H1 (cell line): ENCODE measurements around the gene GSTM2. TPM values are rescaled to one million over a fixed set of nuclear protein-coding genes. Genes with fewer than 3 reads are reported as not detected.

Experiments used
- CTCF ChIA-PET: fragments of 300-600 bp; sonication (Branson Sonifier 250); formaldehyde crosslinking; loops from one replicate; lab custom pipeline; 2021; ENCODE audit not compliant: partially characterized antibody; lab: Charles Lee
- POLR2A ChIA-PET: fragments of 300-600 bp; sonication (Branson Sonifier 250); formaldehyde crosslinking; loops from one replicate; lab custom pipeline; 2021; ENCODE audit warnings: inconsistent platforms; ENCODE audit not compliant: partially characterized antibody; lab: Charles Lee
- DNase-seq, 2 experiments: peaks; one replicate each; pipeline versions ENCODE4 v3.0.0 to v3.0.0-alpha.2; 2010 to 2022; ENCODE audit warnings: low spot score in 2 of 2, low read depth in 1 of 2, mixed read lengths in 1 of 2
- FAIRE-seq: peaks from 2 replicates; lab custom pipeline; 2011; peaks lifted over from hg19 to GRCh38; lab: Jason Lieb, UNC
- H2AFZ ChIP-seq: 2 replicates; pipeline ENCODE4 v1.8.1; 2012; ENCODE audit warnings: low read length, inconsistent platforms
- H2AK5ac ChIP-seq: 2 replicates; pipeline ENCODE4 v1.6.1; 2013; ENCODE audit warnings: low read depth, low read length
- H2BK120ac ChIP-seq: replicated peaks from 2 replicates; pipeline ENCODE3; 2013; ENCODE audit warnings: low read depth, low read length, inconsistent platforms
- H2BK12ac ChIP-seq: 2 replicates; pipeline ENCODE4 v1.6.1; 2013; ENCODE audit warnings: low read depth, low read length
- H2BK15ac ChIP-seq: 2 replicates; pipeline ENCODE4 v1.6.1; 2013; ENCODE audit warnings: low read length
- H2BK20ac ChIP-seq: 2 replicates; pipeline ENCODE4 v1.6.1; 2013; ENCODE audit warnings: low read length
- H2BK5ac ChIP-seq: 2 replicates; pipeline ENCODE4 v1.6.1; 2013; ENCODE audit warnings: low read depth, low read length
- H3K14ac ChIP-seq: 2 replicates; pipeline ENCODE4 v1.6.1; 2013; ENCODE audit warnings: inconsistent platforms; ENCODE audit not compliant: insufficient read length
- H3K18ac ChIP-seq: 2 replicates; pipeline ENCODE4 v1.6.1; 2013; ENCODE audit warnings: low read length; ENCODE audit errors: extremely low read depth
- H3K23ac ChIP-seq: 2 replicates; pipeline ENCODE4 v1.6.1; 2013; ENCODE audit warnings: inconsistent platforms; ENCODE audit not compliant: insufficient read length
- H3K23me2 ChIP-seq: 2 replicates; pipeline ENCODE4 v1.6.1; 2013; ENCODE audit warnings: low read depth, low read length
- H3K27ac ChIP-seq: 2 replicates; pipeline ENCODE4 v1.6.1; 2011; ENCODE audit warnings: low read depth, low read length, inconsistent platforms
- H3K27me3 ChIP-seq, 4 experiments: replicated peaks in 1 of 4; 1 replicate in 1 of 4; 2 replicates in 3 of 4; pipeline versions ENCODE4 v1.6.1 to v1.8.1; 2011 to 2013; ENCODE audit warnings: low read length in 3 of 4, mild to moderate bottlenecking in 3 of 4, inconsistent platforms in 2 of 4, mixed read lengths in 2 of 4, moderate library complexity in 1 of 4; ENCODE audit not compliant: control insufficient read depth in 3 of 4, insufficient read depth in 3 of 4; ENCODE audit errors: extremely low read depth in 1 of 4
- H3K36me3 ChIP-seq, 4 experiments: 2 replicates each; pipeline versions ENCODE4 v1.6.1 to v1.8.1; 2011 to 2013; ENCODE audit warnings: mild to moderate bottlenecking in 4 of 4, low read length in 3 of 4, moderate library complexity in 2 of 4, control low read depth in 1 of 4, inconsistent platforms in 1 of 4; ENCODE audit not compliant: insufficient read depth in 4 of 4, control insufficient read depth in 2 of 4
- H3K4ac ChIP-seq: replicated peaks from 2 replicates; pipeline ENCODE3; 2013; ENCODE audit warnings: low read length, low read depth, mixed read lengths, inconsistent platforms; ENCODE audit not compliant: insufficient read length
- H3K4me1 ChIP-seq, 4 experiments: replicated peaks in 1 of 4; 1 replicate in 1 of 4; 2 replicates in 3 of 4; pipeline versions ENCODE4 v1.6.1 to v1.8.1; 2011 to 2013; ENCODE audit warnings: low read length in 3 of 4, inconsistent platforms in 2 of 4, mixed read lengths in 1 of 4; ENCODE audit not compliant: insufficient read depth in 4 of 4, control insufficient read depth in 3 of 4
- H3K4me2 ChIP-seq, 2 experiments: 2 replicates each; pipeline versions ENCODE4 v1.6.1 to v1.8.1; 2011 to 2013; ENCODE audit warnings: low read depth in 2 of 2, low read length in 2 of 2, control low read depth in 1 of 2, inconsistent platforms in 1 of 2, mild to moderate bottlenecking in 1 of 2; ENCODE audit not compliant: insufficient read depth in 1 of 2
- H3K4me3 ChIP-seq, 4 experiments: fragments of 200-600, 300-600 bp in 1 of 4; sonication (generic), shearing (Covaris generic), sonication (Bioruptor Twin) in 1 of 4; 2 replicates each; pipeline versions ENCODE4 v1.5.1 to v1.8.1; 2011 to 2016; ENCODE audit warnings: low read length in 4 of 4, low read depth in 3 of 4, control low read depth in 2 of 4, inconsistent platforms in 2 of 4, mild to moderate bottlenecking in 2 of 4, mixed read lengths in 1 of 4, moderate library complexity in 1 of 4; ENCODE audit not compliant: insufficient read depth in 2 of 4; ENCODE audit errors: extremely low read depth in 1 of 4
- H3K56ac ChIP-seq: replicated peaks from 2 replicates; pipeline ENCODE3; 2013; ENCODE audit warnings: low read depth, mild to moderate bottlenecking, mixed read lengths, low read length, inconsistent platforms; ENCODE audit not compliant: insufficient read length
- H3K79me1 ChIP-seq: 2 replicates; pipeline ENCODE4 v1.6.1; 2013; ENCODE audit warnings: low read depth, low read length, control low read depth
- H3K79me2 ChIP-seq, 2 experiments: 2 replicates each; pipeline versions ENCODE4 v1.6.1 to v1.8.1; 2012 to 2013; ENCODE audit warnings: low read length in 2 of 2, mild to moderate bottlenecking in 2 of 2, inconsistent platforms in 1 of 2; ENCODE audit not compliant: insufficient read depth in 2 of 2, control insufficient read depth in 1 of 2
- H3K9ac ChIP-seq, 4 experiments: replicated peaks in 1 of 4; 1 replicate in 1 of 4; 2 replicates in 3 of 4; pipeline versions ENCODE4 v1.6.1 to v1.8.1; 2011 to 2013; ENCODE audit warnings: low read depth in 3 of 4, low read length in 3 of 4, control low read depth in 2 of 4, mild to moderate bottlenecking in 2 of 4, moderate library complexity in 2 of 4, inconsistent platforms in 1 of 4; ENCODE audit errors: extremely low read depth in 1 of 4
- H3K9me3 ChIP-seq, 2 experiments: 2 replicates each; pipeline versions ENCODE4 v1.6.1 to v1.8.1; 2012 to 2013; ENCODE audit warnings: mild to moderate bottlenecking in 2 of 2, moderate library complexity in 2 of 2, control low read depth in 1 of 2, inconsistent platforms in 1 of 2, low read depth in 1 of 2, low read length in 1 of 2, mixed read lengths in 1 of 2; ENCODE audit not compliant: insufficient read depth in 2 of 2
- H4K20me1 ChIP-seq, 2 experiments: replicated peaks in 1 of 2; 2 replicates each; pipeline versions ENCODE3 to v1.8.1; 2011 to 2013; ENCODE audit warnings: inconsistent platforms in 2 of 2, low read length in 2 of 2, mild to moderate bottlenecking in 1 of 2; ENCODE audit not compliant: insufficient read depth in 2 of 2, control insufficient read depth in 1 of 2
- H4K5ac ChIP-seq: 2 replicates; pipeline ENCODE4 v1.6.1; 2013; ENCODE audit warnings: low read length, low read depth, mixed read lengths, inconsistent platforms; ENCODE audit not compliant: insufficient read length
- H4K8ac ChIP-seq: 2 replicates; pipeline ENCODE4 v1.8.0; 2013; ENCODE audit warnings: mild to moderate bottlenecking, moderate library complexity, low read length, inconsistent platforms; ENCODE audit not compliant: insufficient read depth; ENCODE audit errors: extremely low read depth
- H4K91ac ChIP-seq: replicated peaks from 2 replicates; pipeline ENCODE3; 2013; ENCODE audit warnings: low read length, mixed read lengths, inconsistent platforms; ENCODE audit not compliant: insufficient read length
- CREB1 ChIP-seq: IDR thresholded peaks from 2 replicates; pipeline ENCODE4 v1.6.1; 2012; ENCODE audit warnings: inconsistent platforms
- FOSL1 ChIP-seq: IDR thresholded peaks from 2 replicates; pipeline ENCODE4 v1.6.1; 2011; ENCODE audit warnings: mild to moderate bottlenecking, low read depth, low read length, moderate library complexity; ENCODE audit not compliant: insufficient read depth
- GTF2F1 ChIP-seq: IDR thresholded peaks from 2 replicates; pipeline ENCODE4 v1.6.1; 2012; ENCODE audit warnings: low read depth, low read length, improper control_type of control experiment, borderline replicate concordance
- NANOG ChIP-seq: IDR thresholded peaks from 2 replicates; pipeline ENCODE4 v1.6.1; 2011; ENCODE audit warnings: low read length, low read depth, mild to moderate bottlenecking, inconsistent platforms; ENCODE audit not compliant: insufficient read depth, poor library complexity, severe bottlenecking
- TAF1 ChIP-seq: IDR thresholded peaks from 2 replicates; pipeline ENCODE4 v1.6.1; 2011; ENCODE audit warnings: mild to moderate bottlenecking, low read depth, low read length
- TEAD4 ChIP-seq: IDR thresholded peaks from 2 replicates; pipeline ENCODE4 v1.6.1; 2012; ENCODE audit warnings: low read depth, low read length, inconsistent platforms, mixed read lengths
- WGBS, 2 experiments: shearing (Covaris generic) in 1 of 2; methylation state at CpG; one replicate each; pipeline versions ENCODE4 v1.1.6 to v1.1.7; 2013 to 2015; ENCODE audit warnings: low lambda C conversion rate in 2 of 2, mixed read lengths in 2 of 2, inconsistent platforms in 1 of 2, low coverage in 1 of 2, missing lambda C conversion rate in 1 of 2; ENCODE audit not compliant: insufficient replicate concordance in 2 of 2, insufficient coverage in 1 of 2, insufficient read length in 1 of 2; ENCODE audit errors: extremely low coverage in 1 of 2, missing lambda C conversion rate in 1 of 2; 5-methylcytosine and 5-hydroxymethylcytosine counted together
- polyA plus RNA-seq, 7 experiments: library from polyadenylated mRNA; depleted of rRNA in 3 of 7; stranded (reverse) in 5 of 7; unstranded in 2 of 7; fragments of >200 nt in 5 of 7; fragments of 200-250 nt in 2 of 7; gene quantifications; 1 replicate in 5 of 7; 2 replicates in 1 of 7; 4 replicates in 1 of 7; pipeline versions ENCODE4 v1.2.1 to v1.2.3, GENCODE V29; 2011 to 2013; ENCODE audit warnings: missing spikeins in 2 of 7, mixed read lengths in 2 of 7
- total RNA-seq: library from RNA; stranded (reverse); fragmentation: NEBNext Ultra II Directional; extraction: Animal tissue kit (Norgen Biotek cat#: 25700); gene quantifications from 2 replicates; pipeline ENCODE4 v1.2.1, GENCODE V29; 2021
- TF ChIP-seq, protein P1 (sequence below): IDR thresholded peaks from 2 replicates; pipeline ENCODE4 v1.6.1; 2012; ENCODE audit warnings: low read length, inconsistent platforms

The GSTM2 gene
- total and polyA plus RNA-seq, 2 of the 8 experiments (the other 6 are each of a cell fraction or from before 2014, with no cell fraction given) = 9.6 to 23.1 TPM

DNA sequence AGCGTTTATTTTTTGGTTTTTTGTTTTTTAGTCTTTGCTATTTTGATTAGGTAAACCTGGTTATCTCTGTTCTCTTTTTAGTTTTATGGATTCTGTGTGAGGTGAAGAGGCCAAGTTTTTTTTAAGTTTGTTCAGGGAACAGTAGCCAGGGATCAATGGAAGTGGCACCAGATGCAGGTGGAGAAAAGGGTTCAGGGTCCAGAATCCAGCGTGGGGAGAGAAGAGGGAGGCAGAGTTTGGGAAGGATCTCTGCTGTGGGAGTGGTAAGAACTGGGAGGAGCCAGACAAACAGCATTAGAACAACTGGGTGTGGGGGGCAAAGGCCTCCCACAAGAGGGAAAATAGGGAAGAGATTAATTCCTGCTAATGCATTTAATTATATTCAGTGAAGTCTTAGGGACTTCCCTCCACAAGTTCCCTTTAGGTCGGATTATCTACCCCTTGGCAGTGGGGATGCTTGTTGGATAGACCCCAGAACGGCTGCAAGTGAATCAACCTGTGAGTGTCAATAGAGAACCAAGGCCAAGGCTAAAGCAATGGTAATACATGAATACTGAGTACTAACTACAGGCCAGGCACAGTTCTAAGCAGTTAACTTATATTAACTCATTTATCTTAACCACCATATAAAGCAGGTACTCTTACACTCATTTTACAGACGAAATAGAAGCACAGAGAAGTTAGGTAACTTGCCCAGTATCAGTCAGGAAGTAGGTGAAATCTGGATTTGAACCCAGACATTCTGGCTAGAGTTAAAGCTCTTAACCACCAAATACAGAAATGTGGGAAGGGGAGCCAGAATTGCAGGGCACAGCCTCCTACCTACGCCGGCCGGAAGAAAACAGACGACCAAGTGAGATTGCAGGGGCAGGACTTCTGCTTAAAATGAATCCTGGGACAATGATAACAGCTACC, 48.9 kb upstream of the GSTM2 start:
- Histone ChIP-seq H3K36me3 (no peaks in the 10 kb centered on the region), H2BK5ac (0 out of 2 replicates have a peak overlapping the region, but pooled peaks have one; percentile 69), H4K91ac (peak overlapping the region; percentile 76), H4K5ac (peak overlapping the region; percentile 49), H3K27me3 (no peaks in the 10 kb centered on the region), H3K27ac (no peak overlapping the region; the same call in 1 of the 2 replicates), H3K23ac (no peak overlapping the region), H2BK12ac (peak overlapping the region; percentile 91; the same call in 1 of the 2 replicates), H3K4ac (no peak overlapping the region), H2AFZ (peak overlapping the region; percentile 99), H3K56ac (no peak overlapping the region), H3K4me3 (peak overlapping the region; percentile 69 to 85 (median 78); a peak in 5 of 8 replicates), H4K20me1 (peaks cover 5 to 20% of the 10 kb centered on the region in 2 experiments), H2BK20ac (no peak overlapping the region), H3K23me2 (peaks cover 16% of the 10 kb centered on the region), H3K14ac (no peak overlapping the region), H2AK5ac (no peak overlapping the region), H3K79me1 (peaks cover 15% of the 10 kb centered on the region), H2BK15ac (no peak overlapping the region), H3K9ac (peak overlapping the region in 3 of 4 experiments; percentile 43 to 73 (median 60); a peak in 6 of 7 replicates), H3K4me1 (peaks cover 4 to 23% (median 12%) of the 10 kb centered on the region in 4 experiments), H3K79me2 (peaks cover 0 to 30% of the 10 kb centered on the region in 2 experiments; a peak in 2 of 4 replicates), H4K8ac (peak overlapping the region; percentile 85; the same call in 1 of the 2 replicates), H2BK120ac (no peak overlapping the region), H3K18ac (no peak overlapping the region), H3K4me2 (peak overlapping the region; percentile 91 to 94), H3K9me3 (no peaks in the 10 kb centered on the region)
- DNase-seq (no peak), FAIRE-seq (no peak)
- 60% methylated on average over 9 of the region's 9 CpGs; no CpG with 5 or more reads in 1 of the 2 experiments for WGBS, 2 experiments
- ChIA-PET CTCF (interaction anchor here (1.0 to 1.7 kb wide), 4 partner anchors 13 to 126 kb away, joined by 3 to 9 read pairs (median 4); no protein-coding TSS in a partner anchor), POLR2A (interaction anchor here (0.6 to 2.5 kb wide), 7 partner anchors 10 to 247 kb away, joined by 3 to 18 read pairs (median 8); partner anchors contain the start of gene GNAI3)
- TF ChIP-seq, protein P1, sequence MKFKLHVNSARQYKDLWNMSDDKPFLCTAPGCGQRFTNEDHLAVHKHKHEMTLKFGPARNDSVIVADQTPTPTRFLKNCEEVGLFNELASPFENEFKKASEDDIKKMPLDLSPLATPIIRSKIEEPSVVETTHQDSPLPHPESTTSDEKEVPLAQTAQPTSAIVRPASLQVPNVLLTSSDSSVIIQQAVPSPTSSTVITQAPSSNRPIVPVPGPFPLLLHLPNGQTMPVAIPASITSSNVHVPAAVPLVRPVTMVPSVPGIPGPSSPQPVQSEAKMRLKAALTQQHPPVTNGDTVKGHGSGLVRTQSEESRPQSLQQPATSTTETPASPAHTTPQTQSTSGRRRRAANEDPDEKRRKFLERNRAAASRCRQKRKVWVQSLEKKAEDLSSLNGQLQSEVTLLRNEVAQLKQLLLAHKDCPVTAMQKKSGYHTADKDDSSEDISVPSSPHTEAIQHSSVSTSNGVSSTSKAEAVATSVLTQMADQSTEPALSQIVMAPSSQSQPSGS = no peak
- TF ChIP-seq NANOG (no peak), CREB1 (no peak), TAF1 (no peak), FOSL1 (no peak), TEAD4 (no peak), GTF2F1 (no peak)
